Gastrocnemius medialis (tissue), 4 donors: Measurements from ENCODE around the gene RNF103. TPM values are rescaled to one million over a fixed set of nuclear protein-coding genes. Genes with fewer than 3 reads are reported as not detected.
A peak's percentile ranks its signal among the peaks of the same experiment; 100 is the strongest.
"Not testable (repeated sequence)": the region's sequence is repeated elsewhere in the genome, so short reads cannot be mapped to it uniquely, and the experiment has no call there.

ENCODE experiments used
- ATAC-seq, 2 donors: fragments of 150-250 bp; one replicate each; pipeline ENCODE4 v1.9.1; 2016
- DNase-seq, 2 donors: peaks; one replicate each; pipeline ENCODE4 v3.0.0-alpha.2; 2019
- H3K27ac ChIP-seq, 4 donors: fragments of 200-600 bp; sonication (generic); 1 replicate in 1 of 4; 2 replicates in 3 of 4; pipeline ENCODE4 v1.5.1; 2016 to 2018; ENCODE audit warnings: mild to moderate bottlenecking in 2 of 4, moderate library complexity in 1 of 4
- H3K27me3 ChIP-seq, 3 donors: fragments of 200-600 bp; sonication (generic) in 2 of 3; 1 replicate in 1 of 3; 2 replicates in 2 of 3; pipeline versions ENCODE4 v1.5.1 to v1.6.0; 2016 to 2019; ENCODE audit warnings: mild to moderate bottlenecking in 1 of 3, moderate library complexity in 1 of 3
- H3K36me3 ChIP-seq, 2 donors: fragments of 200-600 bp; sonication (generic) in 1 of 2; one replicate each; pipeline ENCODE4 v1.5.1; 2017 to 2018
- H3K4me1 ChIP-seq, 2 donors: fragments of 200-600 bp; sonication (generic) in 1 of 2; one replicate each; pipeline ENCODE4 v1.5.1; 2016 to 2017; ENCODE audit warnings: mild to moderate bottlenecking in 2 of 2
- H3K4me3 ChIP-seq, 4 donors: fragments of 200-600 bp; sonication (generic) in 3 of 4; 1 replicate in 1 of 4; 2 replicates in 3 of 4; pipeline ENCODE4 v1.5.1; 2016 to 2019; ENCODE audit warnings: mild to moderate bottlenecking in 2 of 4
- H3K9me3 ChIP-seq, 3 donors: fragments of 200-600 bp; sonication (generic) in 2 of 3; 1 replicate in 1 of 3; 2 replicates in 2 of 3; pipeline ENCODE4 v1.5.1; 2016 to 2019
- POLR2A ChIP-seq, 2 donors: fragments of 450-650 bp; IDR thresholded peaks; one replicate each; pipeline ENCODE4 v1.6.1; 2017; ENCODE audit warnings: antibody characterized with exemption in 2 of 2, mild to moderate bottlenecking in 2 of 2, moderate library complexity in 2 of 2
- in situ Hi-C, 4 donors: fragments of 200-750 bp; cut with MboI; loops; one replicate each; pipeline versions ENCODE4 v1.15.0 to v1.8.0; 2017; ENCODE audit warnings: low sequenced_read_pairs in 4 of 4
- intact Hi-C: fragments of 100-400 bp; cut with DNase I; formaldehyde crosslinking; loops from one replicate; pipeline ENCODE4 v1.15.1; 2023; ENCODE audit warnings: low total_unique reads
- total RNA-seq, 4 donors: library from RNA; depleted of rRNA; stranded (reverse); fragments of >200 nt; gene quantifications; one replicate each; pipeline versions ENCODE4 v1.1.0 to v1.2.3, GENCODE V29; 2016
- TF ChIP-seq, protein P1 (sequence below), 5 experiments: fragments of 450-650 bp in 3 of 5; fragments of 200-600 bp in 2 of 5; sonication (generic) in 2 of 5; IDR thresholded peaks in 4 of 5; conservative IDR thresholded peaks in 1 of 5; 1 replicate in 4 of 5; 2 replicates in 1 of 5; pipeline ENCODE4 v1.5.1; 2016 to 2019; ENCODE audit warnings: antibody characterized with exemption in 5 of 5, mild to moderate bottlenecking in 3 of 5, moderate library complexity in 3 of 5

RNF103 gene
- 10 to 100 TPM; 21.8 to 31.1 (median 23.8) TPM for total RNA-seq

DNA sequence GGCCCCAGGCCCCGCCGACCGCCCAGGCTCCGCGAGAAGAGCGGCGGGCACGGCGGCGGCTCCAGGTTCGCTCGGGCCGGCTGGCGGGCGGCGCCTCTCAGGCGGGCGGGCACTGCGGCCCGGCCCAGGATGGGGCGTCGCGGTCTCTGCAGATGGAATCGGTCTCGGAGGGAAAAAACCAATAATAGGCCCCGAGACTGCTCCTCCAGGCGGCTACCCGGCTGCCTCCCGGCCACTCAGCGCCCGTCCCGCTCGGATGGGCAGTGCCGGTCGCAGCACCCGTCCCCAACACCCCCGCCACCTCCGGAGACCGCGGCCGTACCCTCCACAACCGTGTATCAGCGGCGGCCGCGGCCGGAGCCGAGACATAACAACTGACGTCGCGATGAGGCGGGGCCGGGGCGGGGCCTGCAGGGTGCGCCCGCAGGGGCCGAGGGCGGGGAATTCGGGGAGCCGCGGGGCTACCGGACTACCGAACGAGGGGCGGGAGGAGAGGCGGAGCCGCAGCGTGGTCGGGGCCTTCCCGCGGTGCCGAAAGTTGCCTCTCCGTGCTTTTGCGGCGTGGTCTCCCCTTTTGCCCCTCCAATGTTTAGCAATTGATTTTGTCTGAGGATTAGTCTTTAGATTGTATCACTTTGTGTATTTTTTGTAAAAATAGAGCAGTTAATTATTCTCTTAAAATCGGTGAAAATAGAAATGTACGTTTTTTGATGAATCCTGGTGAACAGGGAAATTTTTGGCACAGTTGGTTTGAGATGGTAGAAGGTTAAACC, at the start of gene RNF103:
TSS of gene RNF103 (minus strand) at position 372 of the 773 bp plus-strand sequence. CDS start 979 bp downstream, outside the sequence.
- peak; percentile 84 to 86 for ATAC-seq
- in situ Hi-C loops (loop anchor here in 2 of 4 donors (10.0 to 25.0 kb wide), 2 partner anchors 81 to 411 kb away; no protein-coding TSS in a partner anchor), intact Hi-C loops (loop anchor here (1.0 to 10.0 kb wide), 6 partner anchors 60 to 1006 kb away; partner anchors contain the start of genes CHMP3 and USP39)

GRCh38 chr2:86673011-86673410, 49.3 kb upstream of the RNF103 start:
- in situ Hi-C loops = no loop called here
- TF ChIP-seq, protein P1, sequence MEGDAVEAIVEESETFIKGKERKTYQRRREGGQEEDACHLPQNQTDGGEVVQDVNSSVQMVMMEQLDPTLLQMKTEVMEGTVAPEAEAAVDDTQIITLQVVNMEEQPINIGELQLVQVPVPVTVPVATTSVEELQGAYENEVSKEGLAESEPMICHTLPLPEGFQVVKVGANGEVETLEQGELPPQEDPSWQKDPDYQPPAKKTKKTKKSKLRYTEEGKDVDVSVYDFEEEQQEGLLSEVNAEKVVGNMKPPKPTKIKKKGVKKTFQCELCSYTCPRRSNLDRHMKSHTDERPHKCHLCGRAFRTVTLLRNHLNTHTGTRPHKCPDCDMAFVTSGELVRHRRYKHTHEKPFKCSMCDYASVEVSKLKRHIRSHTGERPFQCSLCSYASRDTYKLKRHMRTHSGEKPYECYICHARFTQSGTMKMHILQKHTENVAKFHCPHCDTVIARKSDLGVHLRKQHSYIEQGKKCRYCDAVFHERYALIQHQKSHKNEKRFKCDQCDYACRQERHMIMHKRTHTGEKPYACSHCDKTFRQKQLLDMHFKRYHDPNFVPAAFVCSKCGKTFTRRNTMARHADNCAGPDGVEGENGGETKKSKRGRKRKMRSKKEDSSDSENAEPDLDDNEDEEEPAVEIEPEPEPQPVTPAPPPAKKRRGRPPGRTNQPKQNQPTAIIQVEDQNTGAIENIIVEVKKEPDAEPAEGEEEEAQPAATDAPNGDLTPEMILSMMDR (IDR thresholded peaks at IDR 0.05 in 4 of 5, conservative IDR thresholded peaks at IDR 0.05 in 1 of 5) = no peak
- TF ChIP-seq POLR2A (IDR thresholded peaks at IDR 0.05) = no peak
- H3K4me1 ChIP-seq = peaks cover 28 to 30% of the 10 kb centered on the region in 2 donors
- H3K36me3 ChIP-seq = no peaks in the 10 kb centered on the region
- ATAC-seq = no peak
- intact Hi-C loops = no loop called here
- DNase-seq = no peak
- no peak overlapping the region for H3K4me3 ChIP-seq
- H3K27ac ChIP-seq = no peak overlapping the region
- H3K9me3 ChIP-seq = no peaks in the 10 kb centered on the region
- no peaks in the 10 kb centered on the region for H3K27me3 ChIP-seq

More for the DNA sequence above, at the start of gene RNF103:
- Histone ChIP-seq H3K27me3 (no peaks in the 10 kb centered on the region), H3K4me1 (peaks cover 27 to 41% of the 10 kb centered on the region in 2 donors), H3K36me3 (peaks cover 0 to 16% of the 10 kb centered on the region in 2 donors), H3K9me3 (no peaks in the 10 kb centered on the region), H3K27ac (peak within 1 kb of the TSS; percentile 96 to 98 (median 96)), H3K4me3 (peak within 1 kb of the TSS; percentile 69 to 83 (median 76))
- TF ChIP-seq, protein P1 (IDR thresholded peaks at IDR 0.05 in 4 of 5, conservative IDR thresholded peaks at IDR 0.05 in 1 of 5) = no peak
- peak; percentile 98 to 100 for TF ChIP-seq POLR2A (IDR thresholded peaks at IDR 0.05)
- peak; percentile 93 to 94 for DNase-seq

DNA sequence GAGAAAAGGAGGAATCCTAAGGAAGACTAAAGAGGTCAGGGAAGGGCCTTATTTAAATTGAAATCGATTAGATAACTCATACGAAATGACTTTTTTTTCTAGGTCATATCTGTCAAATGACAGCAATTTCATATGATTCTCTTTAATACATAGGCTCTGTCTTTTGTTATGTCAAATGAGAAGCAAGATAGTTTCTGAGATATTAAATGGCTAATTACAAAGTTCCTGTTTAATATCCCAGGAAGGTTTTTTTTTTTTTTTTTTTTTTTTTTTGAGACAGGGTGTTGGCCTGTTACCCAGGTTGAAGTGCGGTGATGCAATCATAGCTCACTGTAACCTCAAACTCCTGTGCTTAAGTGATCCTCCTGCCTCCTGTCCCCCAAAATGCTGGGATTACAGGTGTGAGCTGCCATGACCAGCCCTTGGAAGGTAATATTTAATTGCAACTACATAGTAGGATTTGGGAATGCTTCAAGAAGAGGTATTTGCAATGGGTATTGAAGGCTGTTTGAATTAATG, 48.4 kb upstream of the RNF103 start:
- in situ Hi-C loops = no loop called here
- no peaks in the 10 kb centered on the region for H3K9me3 ChIP-seq
- DNase-seq (no peak), ATAC-seq (no peak)
- TF ChIP-seq, protein P1 (IDR thresholded peaks at IDR 0.05 in 4 of 5, conservative IDR thresholded peaks at IDR 0.05 in 1 of 5) = no peak
- no peak overlapping the region for H3K4me3 ChIP-seq
- peak overlapping the region in 2 of 4 donors; percentile 18 to 51 for H3K27ac ChIP-seq
- H3K4me1 ChIP-seq = peaks cover 28 to 30% of the 10 kb centered on the region in 2 donors
- no peaks in the 10 kb centered on the region for H3K36me3 ChIP-seq
- H3K27me3 ChIP-seq = no peaks in the 10 kb centered on the region
- intact Hi-C loops = no loop called here

GRCh38 chr2:86671337-86671981, 47.8 kb upstream of the RNF103 start:
- TF ChIP-seq POLR2A (IDR thresholded peaks at IDR 0.05) = no peak
- TF ChIP-seq, protein P1 (IDR thresholded peaks at IDR 0.05 in 4 of 5, conservative IDR thresholded peaks at IDR 0.05 in 1 of 5) = no peak
- intact Hi-C loops (no loop called here), in situ Hi-C loops (no loop called here)
- Histone ChIP-seq H3K4me3 (no peak overlapping the region), H3K36me3 (no peaks in the 10 kb centered on the region), H3K9me3 (no peaks in the 10 kb centered on the region), H3K27me3 (no peaks in the 10 kb centered on the region), H3K27ac (peak overlapping the region in 3 of 4 donors; percentile 20 to 51 (median 21)), H3K4me1 (peaks cover 28 to 30% of the 10 kb centered on the region in 2 donors)
- ATAC-seq = peak in 1 of 2 donors; percentile 15
- no peak for DNase-seq

DNA sequence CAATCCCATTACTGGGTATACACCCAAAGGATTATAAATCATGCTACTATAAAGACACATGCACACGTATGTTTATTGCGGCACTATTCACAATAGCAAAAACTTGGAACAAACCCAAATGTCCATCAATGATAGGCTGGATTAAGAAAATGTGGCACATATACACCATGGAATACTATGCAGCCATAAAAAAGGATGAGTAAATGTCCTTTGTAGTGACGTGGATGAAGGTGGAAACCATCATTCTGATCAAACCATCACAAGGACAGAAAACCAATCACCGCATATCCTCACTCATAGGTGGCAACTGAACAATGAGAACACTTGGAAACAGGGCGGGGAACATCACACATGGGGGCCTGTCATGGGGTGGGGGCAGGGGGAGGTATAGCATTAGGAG, 45.7 kb upstream of the RNF103 start:
- ATAC-seq, H3K27ac ChIP-seq, H3K9me3 ChIP-seq, intact Hi-C loops, in situ Hi-C loops, DNase-seq, H3K27me3 ChIP-seq, H3K36me3 ChIP-seq, H3K4me3 ChIP-seq: not testable (repeated sequence)
- peaks cover 16 to 19% of the 10 kb centered on the region in 2 donors for H3K4me1 ChIP-seq
